T-helper 1 cell treated with Interleukin-12 subunit alpha and Interleukin-12 subunit beta and Interleukin-4 antibody, amounts not matched to agents 30 ng/mL and 1 ng/mL, for 36 hours (primary cell): ENCODE measurements around the gene DTX2. TPM values are rescaled to one million over a fixed set of nuclear protein-coding genes. Genes with fewer than 3 reads are reported as not detected.
"Not testable (repeated sequence)": the region's sequence is repeated elsewhere in the genome, so short reads cannot be mapped to it uniquely, and the experiment has no call there.

Experiments
- intact Hi-C: fragments of 100-400 bp; cut with micrococcal nuclease; formaldehyde crosslinking; loops from one replicate; pipeline ENCODE4 v1.15.1; 2024
- total RNA-seq: library from RNA; stranded (reverse); gene quantifications from 2 replicates; pipeline ENCODE4 v1.2.3, GENCODE V29; 2022

DTX2 gene
- total RNA-seq, result 36.7 and 40.0 TPM in 2 replicates

DNA sequence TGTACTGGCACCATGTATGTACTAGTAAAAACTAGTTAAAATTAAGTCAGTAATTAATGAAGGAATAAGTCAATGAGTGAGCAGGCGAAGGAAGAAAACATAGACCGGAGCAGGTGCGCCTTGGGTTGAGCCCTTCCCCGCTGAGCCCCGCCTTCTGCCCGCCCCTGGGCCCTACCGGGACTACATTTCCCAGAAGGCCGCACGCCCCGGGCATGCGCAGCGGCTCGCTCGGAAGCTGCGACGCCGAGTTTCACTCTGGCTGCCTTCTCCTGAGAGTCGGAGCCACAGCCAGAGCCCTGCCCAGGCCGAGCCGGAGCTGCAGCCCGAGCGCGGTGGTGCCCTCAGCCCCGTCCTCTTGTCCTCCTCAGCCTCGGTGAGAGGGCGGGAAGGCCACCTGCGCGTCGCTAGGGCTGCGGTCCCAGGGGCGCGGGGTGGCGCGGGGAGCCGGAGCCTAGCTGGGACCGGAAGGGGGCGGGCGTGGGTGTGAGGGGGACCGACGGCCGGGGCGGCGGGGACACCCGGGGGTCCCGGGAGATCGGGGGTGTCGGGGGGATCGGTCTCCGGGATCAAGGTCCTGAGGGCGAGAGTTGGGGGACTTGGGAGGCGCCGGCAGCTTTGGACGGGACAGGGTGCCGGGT lies at the start of gene DTX2:
Gene DTX2 (plus strand): TSS at position 246 of the 638 bp plus-strand sequence. CDS start 18,801 bp downstream, outside the sequence.
- intact Hi-C loops, result not testable (repeated sequence)

- intact Hi-C loops, result no loop called here
Observed at GRCh38 chr7:76412249-76412648, 49.3 kb upstream of the DTX2 start.

DNA sequence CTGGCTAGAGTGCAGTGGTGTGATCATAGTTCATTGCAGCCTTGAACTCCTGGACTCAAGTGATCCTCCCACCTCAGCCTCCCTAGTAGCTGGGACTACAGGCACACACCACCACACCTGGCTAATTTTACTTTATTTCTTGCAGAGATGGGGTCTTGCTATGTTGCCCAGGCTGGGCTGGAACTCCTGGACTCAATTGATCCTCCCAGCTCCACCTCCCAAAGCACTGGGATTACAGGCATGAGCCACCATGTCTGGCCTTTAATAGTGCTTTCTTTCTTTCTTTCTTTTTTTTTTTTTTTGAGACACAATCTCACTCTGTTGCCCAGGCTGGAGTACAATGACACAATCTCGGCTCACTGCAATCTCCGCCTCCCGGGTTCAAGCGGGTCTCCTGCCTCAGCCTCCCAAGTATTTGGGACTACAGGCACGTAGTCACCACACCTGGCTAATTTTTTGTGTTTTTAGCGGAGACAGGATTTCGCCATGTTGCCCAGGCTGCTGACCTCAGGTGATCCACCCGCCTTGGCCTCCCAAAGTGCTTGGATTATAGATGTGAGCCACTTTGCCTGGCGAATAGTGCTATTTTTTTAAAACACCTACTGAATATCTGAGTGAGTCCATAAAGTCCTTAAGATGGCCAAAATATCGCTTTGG lies 43.7 kb upstream of the DTX2 start:
- intact Hi-C loops, result not testable (repeated sequence)

DNA sequence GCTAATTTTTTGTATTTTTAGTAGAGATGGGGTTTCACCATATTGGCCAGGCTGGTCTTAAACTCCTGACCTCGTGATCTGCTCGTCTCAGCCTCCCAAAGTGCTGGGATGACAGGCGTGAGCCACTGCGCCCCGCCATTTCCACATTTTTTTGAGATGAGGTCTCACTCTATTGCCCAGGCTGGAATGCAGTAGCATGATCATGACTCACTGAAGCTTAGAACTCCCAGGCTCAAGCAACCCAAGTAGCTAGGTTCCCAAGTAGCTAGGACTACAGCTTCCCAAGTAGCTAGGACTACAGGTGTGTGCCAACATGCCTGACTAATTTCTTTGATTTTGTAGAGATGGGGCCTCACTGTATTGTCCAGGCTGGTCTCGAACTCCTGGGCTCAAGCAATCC lies 40.4 kb upstream of the DTX2 start:
- intact Hi-C loops, result loop anchor here (10.0 kb wide), 1 partner anchor 1114 kb away; the partner anchor contains the start of gene PTPN12

DNA sequence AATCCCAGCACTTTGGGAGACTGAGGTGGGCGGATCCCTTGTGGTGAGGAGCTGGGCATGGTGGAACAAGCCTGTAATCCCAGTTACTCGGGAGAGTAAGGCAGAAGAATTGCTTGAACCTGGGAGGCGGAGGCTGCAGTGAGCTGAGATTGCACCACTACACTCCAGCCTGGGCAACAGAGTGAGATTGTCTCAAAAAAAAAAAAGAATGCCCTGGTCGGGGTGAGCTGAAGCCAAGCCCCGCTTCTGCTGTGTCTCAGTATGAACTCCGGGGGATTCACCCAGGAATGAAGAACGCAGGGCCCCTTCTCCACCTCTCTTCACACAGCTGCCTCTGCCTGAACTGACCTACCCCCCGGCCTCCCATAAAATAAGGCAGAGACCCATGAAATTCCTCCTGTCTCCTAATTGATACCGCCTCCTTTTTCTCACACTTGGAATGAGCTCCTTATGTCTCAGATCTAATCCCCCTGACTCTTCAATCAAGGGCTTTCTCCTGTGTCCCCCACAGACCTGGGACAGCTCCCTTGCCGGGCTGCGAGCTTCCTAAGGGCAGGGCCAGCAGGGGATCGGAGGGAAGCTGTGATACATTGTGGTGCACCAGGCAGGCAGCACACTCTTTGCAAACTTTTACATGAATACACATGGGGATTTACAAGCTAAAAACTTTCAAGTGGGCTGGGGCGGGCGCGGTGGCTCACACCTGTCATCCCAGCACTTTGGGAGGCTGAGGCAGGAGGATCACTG lies 37.7 kb upstream of the DTX2 start:
- intact Hi-C loops, result loop anchor here (1.0 to 10.0 kb wide), 4 partner anchors 27 to 1111 kb away; partner anchors contain the start of gene PTPN12

- intact Hi-C loops, result loop anchor here (1.0 to 10.0 kb wide), 4 partner anchors 27 to 1110 kb away; partner anchors contain the start of gene PTPN12
Observed at GRCh38 chr7:76424413-76425111, 36.9 kb upstream of the DTX2 start, which contains the start of gene ZP3. ZP3 (plus strand) TSS chr7:76424950; CDS start chr7:76424965, 15 bp downstream.

GRCh38 chr7:76425156-76425555 lies 36.4 kb upstream of the DTX2 start:
- intact Hi-C loops, result loop anchor here (10.0 kb wide), 1 partner anchor 1110 kb away; the partner anchor contains the start of gene PTPN12

- intact Hi-C loops, result loop anchor here (10.0 kb wide), 1 partner anchor 1109 kb away; the partner anchor contains the start of gene PTPN12
Observed at GRCh38 chr7:76425558-76425957, 36.0 kb upstream of the DTX2 start.

- intact Hi-C loops, result loop anchor here (10.0 kb wide), 1 partner anchor 1109 kb away; the partner anchor contains the start of gene PTPN12
Observed at GRCh38 chr7:76426246-76426645, 35.3 kb upstream of the DTX2 start.

GRCh38 chr7:76427635-76428034 lies 33.9 kb upstream of the DTX2 start:
- intact Hi-C loops, result loop anchor here (10.0 kb wide), 1 partner anchor 1107 kb away; the partner anchor contains the start of gene PTPN12

DNA sequence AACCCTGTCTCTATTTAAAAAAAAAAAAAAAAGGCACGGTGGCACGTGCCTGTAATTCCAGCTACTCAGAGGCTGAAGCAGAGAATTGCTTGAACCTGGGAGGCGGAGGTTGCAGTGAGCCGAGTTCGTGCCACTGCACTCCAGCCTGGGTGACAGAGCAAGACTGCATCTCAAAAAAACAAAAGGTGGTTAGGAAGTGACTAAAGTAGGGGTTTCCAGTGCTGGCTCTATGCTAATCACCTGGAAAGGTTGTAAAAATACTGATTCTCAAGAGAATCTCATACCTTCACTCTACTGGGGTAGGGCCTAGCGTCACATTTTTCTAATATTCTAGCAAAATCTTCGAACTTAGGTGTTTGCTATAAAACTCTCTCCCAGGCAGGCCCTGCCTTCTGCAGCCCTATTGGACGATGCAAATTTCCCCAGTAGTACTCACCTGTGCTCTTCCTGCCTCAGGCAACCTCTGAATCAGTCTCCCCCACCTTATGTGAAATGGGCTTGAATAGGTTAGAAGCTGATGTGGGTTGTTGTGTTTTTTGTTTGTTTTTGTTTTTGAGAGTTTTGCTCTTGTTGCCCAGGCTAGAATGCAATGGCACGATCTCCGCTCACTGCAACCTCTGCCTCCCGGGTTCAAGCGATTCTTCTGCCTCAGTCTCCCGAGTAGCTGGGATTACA lies 33.2 kb upstream of the DTX2 start:
- intact Hi-C loops, result loop anchor here (10.0 kb wide), 1 partner anchor 1107 kb away; the partner anchor contains the start of gene PTPN12

DNA sequence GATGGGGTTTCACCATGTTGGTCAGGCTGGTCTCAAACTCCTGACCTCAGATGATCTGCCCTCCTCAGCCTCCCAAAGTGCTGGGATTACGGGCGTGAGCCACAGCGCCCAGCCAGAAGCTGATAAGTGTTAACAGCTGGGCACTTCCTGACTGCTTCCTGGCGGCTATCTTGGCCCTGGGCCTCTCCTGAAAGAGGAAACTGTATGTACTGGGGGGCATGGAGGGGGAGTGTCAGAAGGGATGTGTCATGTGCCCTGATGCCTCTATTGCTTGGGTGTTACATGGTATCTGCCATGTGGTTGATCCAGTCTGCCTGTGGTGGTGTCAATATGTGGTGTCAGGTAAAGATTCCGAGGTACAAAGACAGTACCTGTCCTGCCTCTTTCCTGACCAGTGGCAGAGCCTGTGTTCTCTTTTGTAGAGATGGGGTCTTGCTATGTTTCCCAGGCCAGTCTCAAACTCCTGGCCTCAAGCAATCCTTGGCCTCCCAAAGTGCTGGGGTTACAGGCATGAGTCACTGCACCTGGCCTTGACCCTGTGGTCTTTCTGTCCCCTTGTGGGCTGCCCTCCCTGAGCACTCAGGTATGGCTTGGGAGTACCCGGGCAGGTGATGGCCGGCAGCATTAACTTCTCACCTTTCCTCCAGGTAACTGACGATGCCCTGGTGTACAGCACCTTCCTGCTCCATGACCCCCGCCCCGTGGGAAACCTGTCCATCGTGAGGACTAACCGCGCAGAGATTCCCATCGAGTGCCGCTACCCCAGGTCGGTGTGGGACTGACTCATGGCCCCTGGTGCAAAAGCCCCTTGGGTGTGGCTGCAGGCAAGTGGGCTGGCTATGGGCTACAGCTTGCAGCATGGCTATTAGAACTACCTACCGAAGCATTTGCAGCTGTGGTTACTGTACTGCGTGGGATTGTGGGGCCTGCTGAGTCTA lies 32.4 kb upstream of the DTX2 start:
- intact Hi-C loops, result loop anchor here (10.0 kb wide), 1 partner anchor 1106 kb away; the partner anchor contains the start of gene PTPN12

GRCh38 chr7:76430211-76430610 lies 31.3 kb upstream of the DTX2 start:
- intact Hi-C loops, result no loop called here

DNA sequence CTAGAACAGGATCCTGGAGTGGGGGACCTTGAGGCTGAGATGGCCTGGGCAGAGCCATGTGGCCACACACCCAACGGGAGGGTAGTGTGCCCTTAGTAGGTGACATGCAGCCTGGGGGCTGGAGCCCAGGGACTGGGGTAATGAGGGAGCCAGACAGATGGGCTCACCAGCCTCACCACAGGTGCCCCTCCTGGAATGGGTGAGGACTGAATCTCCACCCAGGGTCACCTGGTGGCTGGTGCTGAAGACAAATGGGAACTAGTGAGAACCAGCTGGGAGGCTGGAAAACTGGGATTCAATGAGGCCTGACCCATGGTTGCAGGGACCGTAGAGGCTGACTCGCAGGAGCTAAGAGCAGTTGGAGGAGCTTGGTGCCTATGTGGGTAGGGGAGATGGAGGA lies 30.7 kb upstream of the DTX2 start:
- intact Hi-C loops, result no loop called here

DNA sequence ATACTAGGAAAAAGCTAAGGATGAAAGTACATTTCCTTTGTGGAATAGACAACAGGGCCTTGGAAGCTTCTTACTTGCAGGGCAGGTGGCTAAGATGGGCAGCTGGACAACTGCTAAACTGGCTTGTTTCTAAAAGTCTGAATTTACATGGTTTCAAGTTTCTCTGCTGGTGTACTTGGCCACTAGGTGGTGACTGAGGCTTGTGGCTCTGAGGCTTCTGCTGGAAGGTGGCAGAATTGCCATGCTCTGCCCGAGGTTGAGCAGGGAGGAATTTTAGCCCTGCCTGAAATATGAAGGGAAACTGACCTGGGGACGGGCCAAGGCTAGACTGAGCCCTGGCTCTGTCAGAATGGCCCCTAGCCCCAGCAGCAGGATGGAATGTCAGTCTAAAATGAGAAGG lies 23.6 kb upstream of the DTX2 start:
- intact Hi-C loops, result not testable (repeated sequence)

- intact Hi-C loops, result not testable (repeated sequence)
Observed at GRCh38 chr7:76439120-76439888, 22.2 kb upstream of the DTX2 start.

GRCh38 chr7:76440404-76440803 lies 21.1 kb upstream of the DTX2 start:
- intact Hi-C loops, result not testable (repeated sequence)

- intact Hi-C loops, result not testable (repeated sequence)
Observed at GRCh38 chr7:76441792-76442191, 19.7 kb upstream of the DTX2 start.
